ENCODE measurements around the gene CAPS2.
A peak's percentile ranks its signal among the peaks of the same experiment; 100 is the strongest.
"Not testable (repeated sequence)": the region's sequence is repeated elsewhere in the genome, so short reads cannot be mapped to it uniquely, and the experiment has no call there.

The CAPS2 gene

DNA sequence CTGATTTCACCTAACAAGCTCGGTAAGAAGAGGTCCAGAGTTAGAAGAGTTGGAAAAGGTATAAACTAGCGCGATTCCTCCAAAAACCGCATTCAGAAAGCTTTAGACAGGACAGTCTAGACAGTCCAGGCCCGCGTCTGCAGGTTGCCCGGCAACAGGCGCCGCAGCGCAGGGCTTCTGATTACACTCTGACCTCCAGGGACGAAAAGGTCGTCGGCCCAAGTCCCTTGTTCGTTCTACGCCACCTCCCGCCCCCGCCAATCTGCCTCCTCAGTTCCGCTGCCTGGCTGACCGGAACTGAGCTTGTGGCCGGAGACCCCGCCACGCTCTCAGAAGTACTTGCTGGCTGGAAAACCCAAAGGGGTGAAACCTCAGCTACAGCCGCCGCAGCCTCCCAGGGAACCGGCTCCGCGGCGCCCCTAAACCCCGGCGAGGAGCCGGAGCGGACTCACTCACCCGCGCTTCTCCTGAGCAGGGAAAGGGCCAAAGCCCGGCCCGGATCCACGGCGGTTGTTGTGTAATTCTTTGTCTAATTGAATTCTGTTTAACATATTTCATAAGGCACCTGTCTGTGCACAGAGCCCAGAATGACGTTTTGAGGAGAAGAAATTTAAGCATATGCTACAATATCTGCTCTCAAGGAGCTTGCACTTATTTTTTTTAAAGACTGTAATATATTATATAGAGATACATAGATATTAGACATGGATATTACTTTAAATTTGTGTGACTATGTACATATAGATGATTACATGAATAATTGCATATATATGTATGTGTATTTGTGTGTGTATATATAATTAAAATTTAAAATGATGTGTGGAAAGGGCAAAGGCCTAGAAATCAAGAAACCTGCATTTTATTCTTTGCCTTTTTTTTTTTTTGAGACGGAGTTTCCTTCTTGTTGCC lies at the start of gene CAPS2:
Gene CAPS2 (minus strand): TSS at position 407 of the 909 bp plus-strand sequence. CDS start 3,826 bp downstream, outside the sequence.
- peak; percentile 66 for DNase-seq

DNA sequence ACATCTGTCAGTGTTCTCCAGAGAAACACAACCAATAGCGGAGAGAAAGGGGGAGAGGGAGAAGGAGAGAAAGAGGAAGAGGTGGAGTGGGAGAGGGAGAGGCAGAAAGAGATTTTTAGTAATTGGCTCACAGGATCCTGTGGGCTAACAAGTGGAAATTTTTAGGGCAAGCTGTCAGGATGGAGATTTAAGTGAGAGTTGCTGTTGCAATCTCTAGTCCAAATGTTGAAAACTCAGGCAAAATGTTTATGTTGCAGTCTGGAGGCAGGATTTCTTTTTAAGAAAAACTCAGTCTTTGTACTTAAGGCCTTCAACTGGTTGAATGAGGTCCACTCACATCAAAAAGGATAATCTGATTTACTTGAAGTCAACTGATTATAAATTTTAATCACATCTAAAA lies 48.2 kb upstream of the CAPS2 start:
- DNase-seq: no peak

GRCh38 chr12:75374971-75375370 lies 44.8 kb upstream of the CAPS2 start:
- no peak for DNase-seq

DNA sequence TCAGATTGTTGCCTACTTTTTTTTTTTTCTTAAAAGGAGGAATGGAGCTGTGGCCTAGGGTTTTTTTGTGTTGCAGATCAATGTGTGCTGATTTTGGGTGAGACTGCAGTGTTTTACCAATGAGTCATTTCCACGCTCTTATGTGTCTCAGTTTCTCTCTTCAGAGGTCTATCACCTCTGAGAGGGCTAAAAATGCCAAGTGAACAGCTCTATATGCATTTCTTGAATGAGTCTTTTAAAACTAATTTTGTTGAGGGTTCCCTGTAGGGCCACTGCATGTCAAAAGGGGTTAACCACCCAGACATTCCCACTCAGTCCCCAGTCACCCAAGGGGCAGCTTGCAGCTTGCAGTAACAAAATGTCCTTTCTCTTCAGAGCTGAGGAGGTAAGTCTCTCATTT lies 36.5 kb upstream of the CAPS2 start:
- no peak for DNase-seq

GRCh38 chr12:75364919-75365318 lies 34.8 kb upstream of the CAPS2 start:
- no peak for DNase-seq

GRCh38 chr12:75361408-75361807 lies 31.3 kb upstream of the CAPS2 start:
- DNase-seq: no peak

DNA sequence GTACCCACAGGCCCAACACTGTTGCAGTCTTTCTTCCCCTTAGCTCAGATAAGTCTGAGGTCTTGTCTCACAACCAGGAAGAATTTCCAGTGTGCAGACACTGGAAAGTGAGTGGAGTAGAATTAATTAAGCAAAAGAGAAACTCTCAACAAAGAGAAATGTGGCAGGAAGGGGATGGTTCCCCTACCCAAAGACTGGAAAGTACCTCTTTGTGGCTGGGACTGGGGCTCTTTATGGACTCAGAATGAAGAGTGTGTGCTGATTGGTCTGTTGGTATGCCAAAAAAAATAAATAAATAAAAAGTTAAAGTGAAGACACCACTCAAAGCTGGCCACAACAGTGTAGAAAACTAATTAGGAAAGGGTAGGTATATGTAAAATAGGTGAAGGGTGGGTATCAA lies 30.8 kb upstream of the CAPS2 start:
- no peak for DNase-seq

GRCh38 chr12:75354011-75354410 lies 23.9 kb upstream of the CAPS2 start:
- no peak for DNase-seq

GRCh38 chr12:75350413-75350812 lies 20.3 kb upstream of the CAPS2 start:
- no peak for DNase-seq

GRCh38 chr12:75349946-75350345 lies 19.8 kb upstream of the CAPS2 start:
- no peak for DNase-seq

DNA sequence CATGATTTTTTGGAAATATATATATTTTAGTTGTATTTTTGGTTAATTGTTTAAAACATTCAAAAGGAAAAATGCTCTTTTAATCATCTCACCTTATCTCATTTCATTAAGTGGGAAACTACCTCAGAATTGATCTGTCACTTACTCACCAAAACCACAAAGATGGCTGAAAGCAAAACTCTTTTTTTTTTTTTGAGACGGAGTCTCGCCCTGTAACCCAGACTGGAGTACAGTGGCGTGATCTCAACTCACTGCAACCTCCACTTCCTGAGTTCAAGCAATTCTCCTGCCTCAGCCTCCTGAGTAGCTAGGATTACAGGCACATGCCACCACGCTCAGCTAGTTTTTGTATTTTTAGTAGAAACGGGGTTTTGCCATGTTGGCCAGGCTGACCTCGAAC lies 16.1 kb upstream of the CAPS2 start:
- DNase-seq: not testable (repeated sequence)

GRCh38 chr12:75345531-75345930 lies 15.4 kb upstream of the CAPS2 start:
- DNase-seq: no peak

GRCh38 chr12:75341873-75342272 lies 11.7 kb upstream of the CAPS2 start:
- no peak for DNase-seq

DNA sequence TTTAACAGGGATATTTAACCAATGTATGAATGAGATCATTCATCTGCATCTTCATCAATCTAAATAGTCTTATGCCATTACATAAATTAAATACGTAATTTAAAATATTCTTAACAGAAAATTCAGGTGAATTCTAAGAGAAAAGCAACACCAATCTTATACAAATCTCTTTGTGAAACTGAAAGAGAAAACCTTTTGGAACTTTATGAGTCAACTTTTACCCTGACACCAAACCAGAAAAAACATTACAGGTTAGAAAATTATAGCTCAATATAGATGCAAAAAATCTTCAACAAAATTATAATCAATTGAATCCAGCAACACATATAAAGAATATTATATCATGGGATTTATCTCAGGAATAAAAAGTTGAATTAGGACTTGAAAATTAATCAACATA lies 7.8 kb upstream of the CAPS2 start:
- no peak for DNase-seq

- DNase-seq: peak; percentile 75
Measured at GRCh38 chr12:75334384-75335030, 4.4 kb upstream of the CAPS2 start, which contains the start of gene GLIPR1L1. GLIPR1L1 (plus strand) TSS chr12:75334670; CDS start chr12:75334729, 59 bp downstream.

DNA sequence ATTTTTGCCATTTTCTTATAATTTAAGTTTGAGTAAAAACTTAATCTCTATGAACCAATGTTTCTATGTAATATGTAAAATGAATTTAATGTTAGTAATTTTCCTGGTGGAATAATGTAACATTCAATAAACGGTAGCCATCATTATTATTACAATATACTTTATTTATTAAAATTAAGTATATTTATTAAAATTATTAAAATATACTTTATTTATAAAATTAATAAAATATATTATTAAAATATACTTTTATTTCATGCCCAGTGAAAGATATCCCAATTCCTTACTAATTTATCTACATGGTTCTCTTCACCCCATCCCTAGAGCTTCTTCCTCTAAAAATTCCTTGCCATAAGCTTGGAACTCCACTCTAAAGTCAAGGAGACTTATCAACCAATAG lies 2.5 kb downstream of the CAPS2 start:
- DNase-seq: no peak

GRCh38 chr12:75323663-75324062 lies 6.5 kb downstream of the CAPS2 start:
- DNase-seq: no peak

DNA sequence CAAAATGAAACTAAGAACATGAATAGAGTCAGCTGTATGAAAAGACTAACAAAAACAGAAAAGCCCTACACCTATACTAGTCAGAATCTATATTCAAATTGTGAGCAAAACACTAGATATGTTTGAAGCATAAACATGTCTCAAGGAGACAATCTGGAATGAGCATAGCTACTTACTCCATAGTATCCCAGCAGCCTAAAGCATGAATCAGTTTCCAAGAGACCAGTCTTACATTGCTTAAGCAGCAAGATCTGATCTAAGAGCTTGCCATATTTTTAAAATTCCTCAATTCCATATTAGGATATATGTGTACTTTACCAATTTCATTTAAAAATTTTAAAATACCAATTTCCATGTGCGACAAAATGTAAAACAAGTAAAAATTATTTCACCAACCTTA lies 7.7 kb downstream of the CAPS2 start:
- no peak for DNase-seq

GRCh38 chr12:75317784-75318183 lies 12.3 kb downstream of the CAPS2 start:
- no peak for DNase-seq

DNA sequence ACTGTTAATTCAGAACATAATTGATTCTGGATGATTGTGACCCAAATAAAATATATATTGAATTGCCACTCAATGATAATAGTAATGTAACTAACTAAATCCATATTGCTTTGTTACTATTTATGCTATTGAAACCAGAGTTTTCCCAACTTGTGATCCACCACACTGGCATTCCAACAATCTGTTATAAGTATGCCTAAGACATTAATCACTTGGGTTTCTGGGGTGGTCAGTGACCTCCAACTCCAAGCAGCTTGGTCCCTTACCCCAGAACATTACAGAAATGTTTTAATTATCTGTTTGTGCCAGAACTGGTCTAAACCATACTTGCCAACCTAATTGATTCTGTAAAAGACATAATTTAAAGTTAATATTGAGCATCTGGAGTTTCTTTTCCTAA lies 14.6 kb downstream of the CAPS2 start:
- DNase-seq: peak; percentile 45

DNA sequence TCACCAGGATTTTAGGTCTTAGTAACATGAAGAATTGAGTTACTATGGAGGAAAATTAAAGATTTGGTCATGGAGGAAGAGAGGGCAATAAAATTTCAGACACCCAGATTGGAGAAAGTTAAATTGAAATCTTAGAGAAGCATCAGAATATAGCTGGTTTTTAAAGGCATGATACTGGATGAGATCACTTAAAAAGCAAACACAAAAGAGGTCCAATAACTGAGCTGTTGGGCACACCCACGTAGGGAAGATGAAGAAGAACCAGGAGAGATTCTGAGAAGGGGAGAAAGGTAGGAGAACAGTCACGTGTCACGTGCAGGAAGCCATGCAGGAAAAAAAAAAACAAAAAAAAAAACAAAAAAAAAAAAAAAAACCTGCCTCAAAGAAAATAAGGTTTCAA lies 18.8 kb downstream of the CAPS2 start:
- DNase-seq: no peak

- no peak for DNase-seq
Measured at GRCh38 chr12:75308279-75308678, 21.8 kb downstream of the CAPS2 start.

DNA sequence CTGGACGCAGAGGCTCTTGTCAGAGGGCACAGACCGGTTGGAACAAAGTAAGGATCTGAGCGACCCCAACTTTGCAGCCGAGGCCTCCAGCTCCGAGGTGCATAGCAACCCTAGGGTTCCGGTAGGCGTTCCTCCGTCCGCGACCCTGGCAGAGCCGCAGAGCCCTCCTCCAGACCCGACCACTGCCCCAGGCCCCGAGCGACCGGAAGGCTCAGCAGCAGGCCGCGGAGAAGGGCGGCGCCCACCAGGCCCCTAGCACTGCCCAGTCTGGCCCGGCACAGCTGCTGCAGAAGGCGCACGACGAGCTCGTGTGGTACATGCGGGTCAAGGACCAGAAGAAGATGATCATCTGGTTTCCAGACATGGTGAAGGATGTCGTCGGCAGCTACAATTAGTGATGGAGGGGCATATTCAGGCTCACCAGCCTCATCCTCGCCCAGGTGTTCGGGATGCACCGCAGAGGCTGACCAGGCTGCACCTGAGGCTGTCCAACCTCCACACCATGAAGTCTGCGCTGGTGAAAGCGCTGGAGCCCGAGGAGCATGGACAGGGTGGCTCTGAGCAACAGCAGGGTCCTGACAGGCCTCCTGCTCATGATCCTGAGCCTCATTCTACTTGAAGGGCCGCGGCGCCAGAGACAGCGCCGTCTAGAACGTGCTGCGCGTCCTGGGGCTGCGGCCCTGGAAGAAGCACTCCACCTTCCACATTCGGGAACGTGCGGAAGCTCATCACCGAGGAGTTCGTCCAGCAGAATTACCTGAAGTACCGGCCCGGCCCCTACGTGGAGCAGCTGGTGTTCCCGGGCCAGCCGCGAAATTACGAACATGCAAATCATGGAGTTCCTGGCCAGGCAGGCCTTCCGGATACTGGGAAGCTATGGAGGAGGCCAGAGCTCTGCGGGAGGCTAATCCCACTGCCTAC lies 24.5 kb downstream of the CAPS2 start:
- DNase-seq: no peak
